Keratinocyte (primary cell): ENCODE measurements around the gene PLCG2.

Experiments used
- EZH2 ChIP-seq: IDR thresholded peaks from one replicate; pipeline ENCODE4 v1.6.1; 2012; ENCODE audit warnings: inconsistent platforms, mild to moderate bottlenecking, low read length, moderate library complexity
- TF ChIP-seq, protein P1 (sequence below), 3 experiments: IDR thresholded peaks in 1 of 3; conservative IDR thresholded peaks in 1 of 3; optimal IDR thresholded peaks in 1 of 3; 2 replicates in 2 of 3; 3 replicates in 1 of 3; pipeline versions ENCODE3 to v1.5.1; 2011; ENCODE audit warnings: low read length in 3 of 3, mild to moderate bottlenecking in 3 of 3, moderate library complexity in 2 of 3, control low read depth in 1 of 3, inconsistent platforms in 1 of 3; ENCODE audit not compliant: insufficient read depth in 2 of 3; ENCODE audit errors: extremely low read depth in 1 of 3

DNA sequence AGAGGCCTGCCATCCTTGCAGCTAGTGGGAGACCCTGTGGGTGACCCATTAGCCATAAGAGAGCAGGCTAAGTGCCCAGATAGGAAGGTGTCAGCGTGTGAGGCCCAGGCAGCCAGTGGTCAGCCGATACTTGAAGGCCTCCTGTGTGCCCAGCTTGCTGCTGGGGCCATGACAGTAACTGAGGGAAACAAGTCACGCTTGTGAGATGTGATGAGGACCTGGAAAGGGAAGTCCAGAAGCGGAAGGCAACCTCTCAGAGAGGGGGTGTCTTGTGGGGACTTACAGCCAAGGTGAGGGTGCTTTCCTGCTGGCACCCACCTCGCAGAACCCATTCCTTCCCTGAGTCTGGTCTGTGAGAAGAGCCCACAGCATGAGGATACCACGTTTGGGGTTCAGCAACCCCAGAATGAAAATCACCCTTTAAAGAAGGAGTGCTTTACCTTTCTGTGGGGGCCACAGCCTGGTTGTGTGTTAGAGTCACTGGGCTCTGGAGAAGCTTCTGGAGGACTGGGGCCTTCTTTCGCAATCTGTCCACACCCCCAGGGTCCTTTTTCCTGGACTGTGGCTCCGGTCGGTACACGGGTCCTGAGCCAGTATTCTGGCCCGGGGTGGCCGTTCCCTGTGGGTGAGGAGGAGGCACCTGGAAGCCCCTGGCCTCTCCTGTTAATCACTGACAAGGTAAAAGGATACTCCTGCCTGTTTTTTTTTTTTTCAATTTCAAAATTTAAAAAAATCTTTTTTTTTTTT, 53.9 kb downstream of the PLCG2 start:
- TF ChIP-seq, protein P1, sequence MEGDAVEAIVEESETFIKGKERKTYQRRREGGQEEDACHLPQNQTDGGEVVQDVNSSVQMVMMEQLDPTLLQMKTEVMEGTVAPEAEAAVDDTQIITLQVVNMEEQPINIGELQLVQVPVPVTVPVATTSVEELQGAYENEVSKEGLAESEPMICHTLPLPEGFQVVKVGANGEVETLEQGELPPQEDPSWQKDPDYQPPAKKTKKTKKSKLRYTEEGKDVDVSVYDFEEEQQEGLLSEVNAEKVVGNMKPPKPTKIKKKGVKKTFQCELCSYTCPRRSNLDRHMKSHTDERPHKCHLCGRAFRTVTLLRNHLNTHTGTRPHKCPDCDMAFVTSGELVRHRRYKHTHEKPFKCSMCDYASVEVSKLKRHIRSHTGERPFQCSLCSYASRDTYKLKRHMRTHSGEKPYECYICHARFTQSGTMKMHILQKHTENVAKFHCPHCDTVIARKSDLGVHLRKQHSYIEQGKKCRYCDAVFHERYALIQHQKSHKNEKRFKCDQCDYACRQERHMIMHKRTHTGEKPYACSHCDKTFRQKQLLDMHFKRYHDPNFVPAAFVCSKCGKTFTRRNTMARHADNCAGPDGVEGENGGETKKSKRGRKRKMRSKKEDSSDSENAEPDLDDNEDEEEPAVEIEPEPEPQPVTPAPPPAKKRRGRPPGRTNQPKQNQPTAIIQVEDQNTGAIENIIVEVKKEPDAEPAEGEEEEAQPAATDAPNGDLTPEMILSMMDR (optimal IDR thresholded peaks at IDR 0.05 in 1 of 3, IDR thresholded peaks at IDR 0.05 in 1 of 3, conservative IDR thresholded peaks at IDR 0.05 in 1 of 3; ENCODE audit: extremely low read depth in 1 of 3, insufficient read depth in 2 of 3, low read length in 3 of 3) = no peak
- no peak for TF ChIP-seq EZH2
